CD14-positive monocyte (primary cell): ENCODE data around the gene TLCD5. TPM values are rescaled to one million over a fixed set of nuclear protein-coding genes. Genes with fewer than 3 reads are reported as not detected.
A peak's percentile ranks its signal among the peaks of the same experiment; 100 is the strongest.

Experiments used
- DNase-seq, 3 donors: peaks; one replicate each; pipeline ENCODE4 v3.0.0-alpha.2; 2011 to 2022
- H2AFZ ChIP-seq: 2 replicates; pipeline ENCODE4 v1.6.0; 2012; ENCODE audit warnings: mild to moderate bottlenecking, low read depth, low read length, inconsistent platforms; ENCODE audit not compliant: insufficient read depth, poor library complexity, severe bottlenecking
- H3K27ac ChIP-seq, 2 donors: 1 replicate in 1 of 2; 2 replicates in 1 of 2; pipeline ENCODE4 v1.5.1; 2012 to 2013; ENCODE audit warnings: low read length in 2 of 2, control low read depth in 1 of 2, inconsistent platforms in 1 of 2, low read depth in 1 of 2, mild to moderate bottlenecking in 1 of 2
- H3K27me3 ChIP-seq, 2 donors: one replicate each; pipeline versions ENCODE4 v1.6.0 to v1.6.1; 2011 to 2013; ENCODE audit warnings: low read length in 2 of 2; ENCODE audit not compliant: control insufficient read depth in 2 of 2, insufficient read depth in 2 of 2
- H3K36me3 ChIP-seq, 2 donors: replicated peaks in 1 of 2; 1 replicate in 1 of 2; 2 replicates in 1 of 2; pipeline versions ENCODE4 v1.5.1 to v1.6.1; 2012 to 2013; ENCODE audit warnings: low read length in 2 of 2, control low read depth in 1 of 2, inconsistent platforms in 1 of 2, mild to moderate bottlenecking in 1 of 2; ENCODE audit not compliant: insufficient read depth in 2 of 2, control insufficient read depth in 1 of 2
- H3K4me1 ChIP-seq, 2 donors: 1 replicate in 1 of 2; 2 replicates in 1 of 2; pipeline versions ENCODE4 v1.5.1 to v1.6.1; 2012 to 2013; ENCODE audit warnings: low read length in 2 of 2, control low read depth in 1 of 2, inconsistent platforms in 1 of 2, mild to moderate bottlenecking in 1 of 2, moderate library complexity in 1 of 2; ENCODE audit not compliant: insufficient read depth in 2 of 2, control insufficient read depth in 1 of 2
- H3K4me2 ChIP-seq: replicated peaks from 2 replicates; pipeline ENCODE3; 2012; ENCODE audit warnings: low read length, moderate library complexity, mild to moderate bottlenecking; ENCODE audit not compliant: poor library complexity, severe bottlenecking; ENCODE audit errors: extremely low read depth
- H3K4me3 ChIP-seq, 3 experiments: fragments of 200-600 bp in 1 of 3; sonication (generic) in 1 of 3; replicated peaks in 1 of 3; 1 replicate in 2 of 3; 2 replicates in 1 of 3; pipeline ENCODE4 v1.5.1; 2011 to 2013; ENCODE audit warnings: low read length in 3 of 3, mild to moderate bottlenecking in 3 of 3, control low read depth in 2 of 3, low read depth in 2 of 3, inconsistent platforms in 1 of 3, moderate library complexity in 1 of 3
- H3K79me2 ChIP-seq: 2 replicates; pipeline ENCODE4 v1.6.0; 2012; ENCODE audit warnings: mild to moderate bottlenecking, control low read depth, inconsistent platforms, low read length, moderate library complexity; ENCODE audit not compliant: insufficient read depth
- H3K9ac ChIP-seq: 2 replicates; pipeline ENCODE4 v1.6.0; 2017; ENCODE audit warnings: low read length, mild to moderate bottlenecking; ENCODE audit not compliant: insufficient read depth, poor library complexity, severe bottlenecking
- H3K9me3 ChIP-seq, 2 donors: replicated peaks in 1 of 2; 1 replicate in 1 of 2; 2 replicates in 1 of 2; pipeline versions ENCODE4 v1.5.1 to v1.6.1; 2012 to 2013; ENCODE audit warnings: low read length in 2 of 2, control low read depth in 1 of 2; ENCODE audit not compliant: control insufficient read depth in 1 of 2, insufficient read depth in 1 of 2
- H4K20me1 ChIP-seq: 2 replicates; pipeline ENCODE4 v1.6.0; 2012; ENCODE audit warnings: mild to moderate bottlenecking, low read length, control low read depth, moderate library complexity; ENCODE audit not compliant: insufficient read depth
- H3K27ac Mint-ChIP-seq, 7 donors: one replicate each; pipeline ENCODE4 v1.8.0; 2020; ENCODE audit warnings: mild to moderate bottlenecking in 7 of 7, mixed read lengths in 7 of 7, moderate library complexity in 6 of 7, inconsistent platforms in 2 of 7
- H3K27me3 Mint-ChIP-seq, 3 donors: one replicate each; pipeline ENCODE4 v1.8.0; 2021 to 2022; ENCODE audit warnings: low read depth in 3 of 3, mild to moderate bottlenecking in 3 of 3, mixed read lengths in 3 of 3, moderate library complexity in 3 of 3, inconsistent platforms in 1 of 3
- H3K36me3 Mint-ChIP-seq, 2 donors: one replicate each; pipeline ENCODE4 v1.8.0; 2020; ENCODE audit warnings: mixed read lengths in 2 of 2, inconsistent platforms in 1 of 2, mild to moderate bottlenecking in 1 of 2
- H3K4me1 Mint-ChIP-seq: one replicate; pipeline ENCODE4 v1.8.0; 2020; ENCODE audit warnings: mild to moderate bottlenecking, mixed read lengths
- H3K4me3 Mint-ChIP-seq, 2 donors: one replicate each; pipeline ENCODE4 v1.8.0; 2020; ENCODE audit warnings: mild to moderate bottlenecking in 2 of 2, mixed read lengths in 2 of 2, moderate library complexity in 1 of 2
- H3K9me3 Mint-ChIP-seq, 7 donors: one replicate each; pipeline ENCODE4 v1.8.0; 2020 to 2022; ENCODE audit warnings: mixed read lengths in 7 of 7, mild to moderate bottlenecking in 6 of 7, moderate library complexity in 6 of 7, inconsistent platforms in 2 of 7
- WGBS: methylation state at CpG from one replicate; pipeline ENCODE4 v1.1.5; 2013; ENCODE audit warnings: missing lambda C conversion rate; ENCODE audit not compliant: insufficient coverage; 5-methylcytosine and 5-hydroxymethylcytosine counted together
- intact Hi-C, 2 donors: fragments of 100-400 bp; cut with micrococcal nuclease; formaldehyde crosslinking; loops; one replicate each; pipeline versions ENCODE4 v1.15.0 to v1.15.1; 2023
- polyA plus RNA-seq, 3 donors: library from polyadenylated mRNA; depleted of rRNA in 1 of 3; unstranded in 2 of 3; stranded (reverse) in 1 of 3; fragments of 300-500 nt in 2 of 3; fragments of >200 nt in 1 of 3; fragmentation: Illumina TruSeq in 2 of 3; gene quantifications; 1 replicate in 2 of 3; 2 replicates in 1 of 3; pipeline ENCODE4 v1.2.3, GENCODE V29; 2012 to 2021
- TF ChIP-seq, protein P1 (sequence below): fragments of 200-600 bp; IDR thresholded peaks from one replicate; pipeline ENCODE4 v1.8.0; 2022; ENCODE audit warnings: antibody characterized with exemption, mild to moderate bottlenecking

Gene TLCD5
- polyA plus RNA-seq, 3 donors: not detected

DNA sequence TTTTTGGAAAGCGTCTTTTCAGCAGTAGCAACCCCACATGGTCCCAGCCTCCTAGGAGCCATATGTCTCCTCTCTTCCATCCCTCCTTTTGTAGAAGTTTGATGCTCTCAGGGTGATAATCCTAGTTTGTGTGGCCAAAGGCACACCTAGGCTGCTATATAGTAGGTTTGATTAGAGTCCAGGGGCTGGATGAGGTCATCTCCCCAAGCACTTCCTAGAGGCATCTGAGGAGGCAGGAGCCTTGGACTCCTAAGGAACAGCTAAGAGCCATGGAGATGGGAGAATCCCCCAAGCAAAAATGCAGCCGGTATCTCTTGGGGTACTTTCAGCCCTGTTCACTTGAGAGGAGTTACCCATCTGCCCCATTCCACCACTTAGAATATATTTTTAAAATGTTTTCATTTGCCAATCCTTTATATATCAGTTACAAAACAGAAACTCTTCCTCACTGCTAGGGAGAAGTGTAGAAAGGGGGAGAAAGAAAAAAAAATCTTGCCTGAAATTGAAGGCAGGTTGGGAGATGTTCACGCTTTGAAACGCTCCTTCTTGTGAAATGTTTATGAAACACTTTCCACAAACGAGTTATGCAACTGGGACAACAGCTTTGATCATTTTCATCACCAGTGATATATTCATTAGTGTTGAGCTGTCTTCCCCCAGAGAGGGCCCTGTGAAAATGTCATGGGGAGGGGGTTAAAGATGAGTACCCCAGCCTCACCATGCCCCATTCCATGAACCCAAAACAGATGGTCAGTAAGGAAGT is 31.9 kb upstream of the TLCD5 start:
- Mint-ChIP-seq H3K27me3 (peaks cover 30 to 64% (median 32%) of the 10 kb centered on the region in 3 donors), H3K4me1 (peaks cover 17% of the 10 kb centered on the region), H3K9me3 (peaks cover 0 to 7% (median 1%) of the 10 kb centered on the region in 7 donors), H3K27ac (no peak overlapping the region), H3K36me3 (no peaks in the 10 kb centered on the region), H3K4me3 (peak overlapping the region in 1 of 2 donors; percentile 31)
- no peaks in the 10 kb centered on the region for H3K9me3 ChIP-seq
- no CpG with 5 or more reads among the region's 5 CpGs for WGBS
- no peaks in the 10 kb centered on the region for H3K36me3 ChIP-seq
- H2AFZ ChIP-seq: no peak overlapping the region
- H3K27ac ChIP-seq: no peak overlapping the region
- H3K4me2 ChIP-seq: no peak overlapping the region
- H4K20me1 ChIP-seq: no peaks in the 10 kb centered on the region
- no peak overlapping the region for H3K4me3 ChIP-seq
- H3K9ac ChIP-seq: no peak overlapping the region
- TF ChIP-seq, protein P1, sequence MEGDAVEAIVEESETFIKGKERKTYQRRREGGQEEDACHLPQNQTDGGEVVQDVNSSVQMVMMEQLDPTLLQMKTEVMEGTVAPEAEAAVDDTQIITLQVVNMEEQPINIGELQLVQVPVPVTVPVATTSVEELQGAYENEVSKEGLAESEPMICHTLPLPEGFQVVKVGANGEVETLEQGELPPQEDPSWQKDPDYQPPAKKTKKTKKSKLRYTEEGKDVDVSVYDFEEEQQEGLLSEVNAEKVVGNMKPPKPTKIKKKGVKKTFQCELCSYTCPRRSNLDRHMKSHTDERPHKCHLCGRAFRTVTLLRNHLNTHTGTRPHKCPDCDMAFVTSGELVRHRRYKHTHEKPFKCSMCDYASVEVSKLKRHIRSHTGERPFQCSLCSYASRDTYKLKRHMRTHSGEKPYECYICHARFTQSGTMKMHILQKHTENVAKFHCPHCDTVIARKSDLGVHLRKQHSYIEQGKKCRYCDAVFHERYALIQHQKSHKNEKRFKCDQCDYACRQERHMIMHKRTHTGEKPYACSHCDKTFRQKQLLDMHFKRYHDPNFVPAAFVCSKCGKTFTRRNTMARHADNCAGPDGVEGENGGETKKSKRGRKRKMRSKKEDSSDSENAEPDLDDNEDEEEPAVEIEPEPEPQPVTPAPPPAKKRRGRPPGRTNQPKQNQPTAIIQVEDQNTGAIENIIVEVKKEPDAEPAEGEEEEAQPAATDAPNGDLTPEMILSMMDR: no peak
- peaks cover 21 to 52% of the 10 kb centered on the region in 2 donors for H3K27me3 ChIP-seq
- H3K79me2 ChIP-seq: no peaks in the 10 kb centered on the region
- no peak for DNase-seq
- peaks cover 10% of the 10 kb centered on the region in 2 donors for H3K4me1 ChIP-seq
- intact Hi-C loops: no loop called here

DNA sequence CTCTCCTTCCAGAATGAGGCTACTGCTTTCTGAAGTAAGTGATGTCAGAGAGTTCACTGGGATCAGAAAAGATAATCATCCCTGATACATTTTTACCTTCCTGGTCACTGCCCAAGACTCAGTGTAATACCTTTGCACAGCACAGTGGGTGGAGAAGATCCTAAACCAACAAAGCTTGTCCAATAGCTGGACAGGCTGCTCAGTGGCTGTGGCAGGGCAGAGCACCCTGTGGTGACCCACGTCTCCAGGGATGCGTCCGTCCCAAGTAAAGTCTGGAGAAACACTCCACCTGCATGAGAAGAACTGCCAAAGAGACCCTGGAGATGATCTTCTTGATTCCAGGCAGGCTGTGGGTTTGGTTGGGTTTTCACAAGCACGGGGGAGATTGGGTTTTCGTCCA is 31.0 kb upstream of the TLCD5 start:
- H2AFZ ChIP-seq: no peak overlapping the region
- H3K4me1 Mint-ChIP-seq: peaks cover 17% of the 10 kb centered on the region
- DNase-seq: no peak
- no peaks in the 10 kb centered on the region for H3K36me3 Mint-ChIP-seq
- H4K20me1 ChIP-seq: no peaks in the 10 kb centered on the region
- no peak overlapping the region for H3K9ac ChIP-seq
- H3K27ac Mint-ChIP-seq: peak overlapping the region in 1 of 7 donors; percentile 36
- intact Hi-C loops: no loop called here
- H3K9me3 Mint-ChIP-seq: peaks cover 0 to 7% (median 1%) of the 10 kb centered on the region in 7 donors
- H3K4me3 Mint-ChIP-seq: peak overlapping the region in 1 of 2 donors; percentile 8
- 100% methylated on average over 3 of the region's 5 CpGs for WGBS
- no peak overlapping the region for H3K4me3 ChIP-seq
- TF ChIP-seq, protein P1: no peak
- H3K9me3 ChIP-seq: no peaks in the 10 kb centered on the region
- peaks cover 34 to 66% (median 40%) of the 10 kb centered on the region in 3 donors for H3K27me3 Mint-ChIP-seq
- peaks cover 10% of the 10 kb centered on the region in 2 donors for H3K4me1 ChIP-seq
- no peak overlapping the region for H3K4me2 ChIP-seq
- H3K36me3 ChIP-seq: no peaks in the 10 kb centered on the region
- H3K27ac ChIP-seq: no peak overlapping the region
- peaks cover 18 to 50% of the 10 kb centered on the region in 2 donors for H3K27me3 ChIP-seq
- H3K79me2 ChIP-seq: no peaks in the 10 kb centered on the region
